Aorta (tissue), 5 donors: ENCODE results near the gene GALNTL6. TPM values are rescaled to one million over a fixed set of nuclear protein-coding genes. Genes with fewer than 3 reads are reported as not detected.

ENCODE experiments used
- ATAC-seq: fragments of 200-7000 bp; cut with Tn5 transposase; one replicate; pipeline ENCODE4 v1.9.1; 2022; ENCODE audit warnings: moderate library complexity; ENCODE audit not compliant: low FRiP score
- DNase-seq, 2 donors: peaks; one replicate each; pipeline ENCODE4 v3.0.0-alpha.2; 2020
- H3K27ac ChIP-seq, 2 donors: one replicate each; pipeline ENCODE4 v1.5.1; 2013; ENCODE audit warnings: low read length in 2 of 2, mild to moderate bottlenecking in 2 of 2, moderate library complexity in 2 of 2, control low read depth in 1 of 2, inconsistent platforms in 1 of 2, low read depth in 1 of 2
- H3K27me3 ChIP-seq, 2 donors: one replicate each; pipeline ENCODE4 v1.6.1; 2013; ENCODE audit warnings: control low read depth in 1 of 2, low read length in 1 of 2, mild to moderate bottlenecking in 1 of 2, moderate library complexity in 1 of 2; ENCODE audit not compliant: insufficient read depth in 2 of 2, control insufficient read depth in 1 of 2
- H3K36me3 ChIP-seq, 2 donors: one replicate each; pipeline ENCODE4 v1.6.1; 2013; ENCODE audit warnings: control low read depth in 1 of 2, low read length in 1 of 2, mild to moderate bottlenecking in 1 of 2; ENCODE audit not compliant: insufficient read depth in 2 of 2, control insufficient read depth in 1 of 2
- H3K4me1 ChIP-seq, 2 donors: one replicate each; pipeline ENCODE4 v1.6.1; 2013; ENCODE audit warnings: low read length in 2 of 2, control low read depth in 1 of 2, mild to moderate bottlenecking in 1 of 2, moderate library complexity in 1 of 2; ENCODE audit not compliant: insufficient read depth in 2 of 2, control insufficient read depth in 1 of 2
- H3K4me3 ChIP-seq, 2 donors: one replicate each; pipeline ENCODE4 v1.5.1; 2013; ENCODE audit warnings: low read length in 2 of 2, control low read depth in 1 of 2, mild to moderate bottlenecking in 1 of 2
- H3K9me3 ChIP-seq: one replicate; pipeline ENCODE4 v1.6.1; 2013; ENCODE audit warnings: mild to moderate bottlenecking, low read length; ENCODE audit not compliant: control insufficient read depth
- WGBS, 2 donors: extraction: QIAGEN DNeasy Blood & Tissue Kit; methylation state at CpG; one replicate each; pipeline ENCODE4 v1.1.7; 2013; 5-methylcytosine and 5-hydroxymethylcytosine counted together
- intact Hi-C, 2 donors: fragments of 100-400 bp; cut with DNase I; formaldehyde crosslinking; loops; one replicate each; pipeline versions ENCODE4 v1.14.2 to v1.15.0; 2022
- polyA plus RNA-seq, 2 donors: library from polyadenylated mRNA; stranded (reverse); fragments of 200-250 nt; gene quantifications; one replicate each; pipeline ENCODE4 v1.2.3, GENCODE V29; 2013
- total RNA-seq, 2 donors: library from RNA; stranded (reverse); fragmentation: NEBNext Ultra II Directional; extraction: Animal tissue kit (Norgen Biotek cat#: 25700); gene quantifications; one replicate each; pipeline ENCODE4 v1.2.1, GENCODE V29; 2021
- donor health status: healthy with polysubstance abuse.
- donor health status: Bipolar disorder and iron deficiency.
- donor health status: DM: no; HTN: no; CAD: no.
- donor health status: DM: no; HTN: no; CAD: no.
- donor health status: DM: yes; HTN: yes; CAD: no.

The GALNTL6 gene
- total and polyA plus RNA-seq, 4 donors, result 0.39 to 1.6 (median 0.46) TPM; not detected in 1

- 89 to 90% methylated on average over 3 of the region's 3 CpGs for WGBS, 2 donors
- H3K4me3 ChIP-seq, result no peak overlapping the region
- DNase-seq (no peak), ATAC-seq (no peak)
- intact Hi-C loops, result loop anchor here in 1 of 2 donors (10.0 kb wide), 1 partner anchor 160 kb away; no protein-coding TSS in a partner anchor
- H3K27ac ChIP-seq, result no peak overlapping the region
- H3K27me3 ChIP-seq, result no peaks in the 10 kb centered on the region
- H3K36me3 ChIP-seq, result no peaks in the 10 kb centered on the region
- peaks cover 0 to 7% of the 10 kb centered on the region in 2 donors for H3K4me1 ChIP-seq
- H3K9me3 ChIP-seq, result no peaks in the 10 kb centered on the region
Measured at GRCh38 chr4:172845281-172845680, 1032.1 kb downstream of the GALNTL6 start.

- H3K4me1 ChIP-seq, result no peaks in the 10 kb centered on the region
- no peak overlapping the region for H3K27ac ChIP-seq
- H3K27me3 ChIP-seq, result no peaks in the 10 kb centered on the region
- H3K36me3 ChIP-seq, result no peaks in the 10 kb centered on the region
- DNase-seq, result no peak
- no peak for ATAC-seq
- no peak overlapping the region for H3K4me3 ChIP-seq
- no peaks in the 10 kb centered on the region for H3K9me3 ChIP-seq
- 14 to 17% methylated on average over 1 of the region's 1 CpG for WGBS, 2 donors
- intact Hi-C loops, result no loop called here
Measured at GRCh38 chr4:172850838-172851237, 1037.6 kb downstream of the GALNTL6 start.

GRCh38 chr4:172851534-172851933 is 1038.3 kb downstream of the GALNTL6 start:
- ATAC-seq (no peak), DNase-seq (no peak)
- intact Hi-C loops, result no loop called here

GRCh38 chr4:172857026-172857425 is 1043.8 kb downstream of the GALNTL6 start:
- H3K9me3 ChIP-seq, result no peaks in the 10 kb centered on the region
- H3K36me3 ChIP-seq, result no peaks in the 10 kb centered on the region
- WGBS, 2 donors, result 94 to 95% methylated on average over 5 of the region's 5 CpGs
- no peak overlapping the region for H3K27ac ChIP-seq
- ATAC-seq (no peak), DNase-seq (no peak)
- no peaks in the 10 kb centered on the region for H3K27me3 ChIP-seq
- intact Hi-C loops, result no loop called here
- no peak overlapping the region for H3K4me3 ChIP-seq
- no peaks in the 10 kb centered on the region for H3K4me1 ChIP-seq

More at GRCh38 chr4:172851534-172851933, 1038.3 kb downstream of the GALNTL6 start:
- 0 to 39% methylated on average over 1 of the region's 1 CpG for WGBS, 2 donors
- no peaks in the 10 kb centered on the region for H3K4me1 ChIP-seq
- no peaks in the 10 kb centered on the region for H3K36me3 ChIP-seq
- H3K27me3 ChIP-seq, result no peaks in the 10 kb centered on the region
- no peak overlapping the region for H3K27ac ChIP-seq
- H3K4me3 ChIP-seq, result no peak overlapping the region
- H3K9me3 ChIP-seq, result no peaks in the 10 kb centered on the region

GRCh38 chr4:172858731-172859230 is 1045.6 kb downstream of the GALNTL6 start:
- DNase-seq, result no peak
- Histone ChIP-seq H3K36me3 (no peaks in the 10 kb centered on the region), H3K9me3 (no peaks in the 10 kb centered on the region), H3K4me1 (no peaks in the 10 kb centered on the region), H3K27ac (no peak overlapping the region), H3K27me3 (no peaks in the 10 kb centered on the region), H3K4me3 (no peak overlapping the region)
- WGBS, 2 donors, result 83 to 88% methylated on average over 3 of the region's 3 CpGs
- intact Hi-C loops, result no loop called here
- no peak for ATAC-seq

GRCh38 chr4:172865103-172865502 is 1051.9 kb downstream of the GALNTL6 start:
- intact Hi-C loops, result no loop called here
- H3K9me3 ChIP-seq, result peaks cover 1% of the 10 kb centered on the region
- no peak overlapping the region for H3K4me3 ChIP-seq
- ATAC-seq (no peak), DNase-seq (no peak)
- no peak overlapping the region for H3K27ac ChIP-seq
- no peaks in the 10 kb centered on the region for H3K4me1 ChIP-seq
- 17 to 20% methylated on average over 2 of the region's 2 CpGs for WGBS, 2 donors
- no peaks in the 10 kb centered on the region for H3K36me3 ChIP-seq
- H3K27me3 ChIP-seq, result no peaks in the 10 kb centered on the region

- 74 to 76% methylated on average over 4 of the region's 4 CpGs for whole genome bisulfite sequencing, 2 donors
- intact Hi-C loops, result no loop called here
- no peaks in the 10 kb centered on the region for H3K36me3 ChIP-seq
Measured at GRCh38 chr4:172865531-172866127, 1052.4 kb downstream of the GALNTL6 start.

GRCh38 chr4:172866421-172866820 is 1053.2 kb downstream of the GALNTL6 start:
- no peaks in the 10 kb centered on the region for H3K27me3 ChIP-seq
- DNase-seq, result no peak
- intact Hi-C loops, result no loop called here
- WGBS, 2 donors, result 95% methylated on average over 4 of the region's 4 CpGs
- H3K4me1 ChIP-seq, result no peaks in the 10 kb centered on the region
- no peak overlapping the region for H3K27ac ChIP-seq
- H3K9me3 ChIP-seq, result peaks cover 1% of the 10 kb centered on the region
- ATAC-seq, result no peak
- H3K36me3 ChIP-seq, result no peaks in the 10 kb centered on the region
- H3K4me3 ChIP-seq, result no peak overlapping the region

More at GRCh38 chr4:172865531-172866127, 1052.4 kb downstream of the GALNTL6 start:
- Histone ChIP-seq H3K27ac (no peak overlapping the region), H3K9me3 (peaks cover 1% of the 10 kb centered on the region), H3K4me3 (no peak overlapping the region), H3K4me1 (no peaks in the 10 kb centered on the region), H3K27me3 (no peaks in the 10 kb centered on the region)
- ATAC-seq (no peak), DNase-seq (no peak)

GRCh38 chr4:172867835-172868234 is 1054.6 kb downstream of the GALNTL6 start:
- no peaks in the 10 kb centered on the region for H3K36me3 ChIP-seq
- no peaks in the 10 kb centered on the region for H3K4me1 ChIP-seq
- ATAC-seq (no peak), DNase-seq (no peak)
- H3K27ac ChIP-seq, result no peak overlapping the region
- H3K27me3 ChIP-seq, result no peaks in the 10 kb centered on the region
- peaks cover 1% of the 10 kb centered on the region for H3K9me3 ChIP-seq
- no peak overlapping the region for H3K4me3 ChIP-seq
- intact Hi-C loops, result no loop called here
- WGBS, 2 donors, result 90 to 93% methylated on average over 2 of the region's 2 CpGs
